ENCODE measurements around the gene ENO2.
"Not testable (repeated sequence)": the region's sequence is repeated elsewhere in the genome, so short reads cannot be mapped to it uniquely, and the experiment has no call there.

ENO2 gene

GRCh38 chr12:6886206-6886999 lies 28.0 kb upstream of the ENO2 start:
- not testable (repeated sequence) for DNase-seq

- no peak for DNase-seq
Measured at GRCh38 chr12:6887460-6887859, 26.9 kb upstream of the ENO2 start.

GRCh38 chr12:6888360-6888759 lies 26.0 kb upstream of the ENO2 start:
- no peak for DNase-seq

- DNase-seq = not testable (repeated sequence)
Measured at GRCh38 chr12:6888794-6889193, 25.6 kb upstream of the ENO2 start.

GRCh38 chr12:6889775-6890573 lies 24.4 kb upstream of the ENO2 start:
- DNase-seq = not testable (repeated sequence)

- peak; percentile 98 for DNase-seq
Measured at GRCh38 chr12:6890789-6891645, 23.4 kb upstream of the ENO2 start.

GRCh38 chr12:6891646-6892001 lies 22.8 kb upstream of the ENO2 start:
- DNase-seq = no peak

GRCh38 chr12:6892683-6893082 lies 21.7 kb upstream of the ENO2 start:
- not testable (repeated sequence) for DNase-seq

- DNase-seq = no peak
Measured at GRCh38 chr12:6894321-6894720, 20.1 kb upstream of the ENO2 start.

GRCh38 chr12:6896846-6897435 lies 17.4 kb upstream of the ENO2 start:
- no peak for DNase-seq

- no peak for DNase-seq
Measured at GRCh38 chr12:6899427-6899826, 15.0 kb upstream of the ENO2 start.

GRCh38 chr12:6899837-6900519 lies 14.4 kb upstream of the ENO2 start:
- DNase-seq = no peak

- DNase-seq = no peak
Measured at GRCh38 chr12:6902448-6902847, 11.9 kb upstream of the ENO2 start.

GRCh38 chr12:6903722-6904121 lies 10.7 kb upstream of the ENO2 start:
- no peak for DNase-seq

- DNase-seq = peak; percentile 98
Measured at GRCh38 chr12:6904280-6905276, 9.8 kb upstream of the ENO2 start, which contains the start of gene LRRC23. Gene LRRC23 (plus strand): TSS chr12:6904822. CDS start chr12:6905634, 812 bp downstream.

- DNase-seq = no peak
Measured at GRCh38 chr12:6905414-6906040, 8.9 kb upstream of the ENO2 start.

GRCh38 chr12:6908141-6908540 lies 6.2 kb upstream of the ENO2 start:
- not testable (repeated sequence) for DNase-seq

- DNase-seq = no peak
Measured at GRCh38 chr12:6909421-6910145, 4.8 kb upstream of the ENO2 start.

- DNase-seq = no peak
Measured at GRCh38 chr12:6912164-6912935, 2.0 kb upstream of the ENO2 start.

All from NCI-H1105 (cell line).